HepG2 (cell line): ENCODE data around the gene PCNX1. TPM values are rescaled to one million over a fixed set of nuclear protein-coding genes. Genes with fewer than 3 reads are reported as not detected.

ENCODE experiments used
- ATAC-seq: fragments of 200-7000 bp; cut with Tn5 transposase; 3 replicates; pipeline ENCODE4 v1.9.1; 2020; ENCODE audit warnings: mild to moderate bottlenecking, moderate library complexity
- BruUV-seq: library from RNA; stranded (reverse); fragments of 400-500 nt; replicated peaks from 2 replicates; lab custom pipeline; 2021; lab: Mats Ljungman, UMichigan
- CTCF ChIA-PET: fragments of 300-600 bp; formaldehyde crosslinking; extraction: SDS; loops from one replicate; lab custom pipeline; 2021; ENCODE audit warnings: low total read pairs, inconsistent platforms, low intra/inter-chr PET ratio; lab: Yijun Ruan, JAX
- POLR2A ChIA-PET: fragments of 350-600 bp; sonication (Branson Sonifier 250); formaldehyde crosslinking; loops from one replicate; lab custom pipeline; 2020; ENCODE audit warnings: antibody characterized with exemption, inconsistent platforms; lab: Yijun Ruan, JAX
- DNase-seq: peaks from one replicate; pipeline ENCODE4 v3.0.0-alpha.2; 2015; ENCODE audit warnings: low spot score
- FAIRE-seq: peaks from 3 replicates; lab custom pipeline; 2011; peaks lifted over from hg19 to GRCh38; lab: Jason Lieb, UNC
- H2AFZ ChIP-seq: one replicate; pipeline ENCODE4 v1.6.1; 2011; ENCODE audit warnings: low read length, inconsistent platforms
- H3K27ac ChIP-seq: fragments of 300-600 bp; 3 replicates; pipeline ENCODE4 v1.8.0; 2011; ENCODE audit warnings: mixed run types, mild to moderate bottlenecking, mixed read lengths, low read length, inconsistent platforms; ENCODE audit not compliant: insufficient read depth; ENCODE audit errors: extremely low read length
- H3K27me3 ChIP-seq, 2 experiments: fragments of 200-600 bp in 1 of 2; 2 replicates in 1 of 2; 3 replicates in 1 of 2; pipeline versions ENCODE4 v1.6.0 to v1.8.0; 2011; ENCODE audit warnings: low read length in 2 of 2, mild to moderate bottlenecking in 2 of 2, moderate library complexity in 2 of 2, inconsistent platforms in 1 of 2; ENCODE audit not compliant: insufficient read depth in 2 of 2, control insufficient read depth in 1 of 2
- H3K36me3 ChIP-seq, 2 experiments: fragments of 200-600 bp in 1 of 2; replicated peaks in 1 of 2; 2 replicates in 1 of 2; 3 replicates in 1 of 2; pipeline versions ENCODE4 v1.5.1 to v1.8.0; 2011; ENCODE audit warnings: low read length in 2 of 2, inconsistent platforms in 1 of 2; ENCODE audit not compliant: insufficient read depth in 2 of 2, control insufficient read depth in 1 of 2
- H3K4me1 ChIP-seq: 2 replicates; pipeline ENCODE4 v1.5.1; 2012; ENCODE audit warnings: low read length, inconsistent platforms; ENCODE audit not compliant: insufficient read depth
- H3K4me2 ChIP-seq: 2 replicates; pipeline ENCODE4 v1.6.0; 2011; ENCODE audit warnings: low read depth, low read length, inconsistent platforms
- H3K4me3 ChIP-seq, 3 experiments: fragments of 200-600 bp in 1 of 3; sonication (generic), shearing (Covaris generic) in 1 of 3; replicated peaks in 1 of 3; 2 replicates each; pipeline ENCODE4 v1.5.1; 2011 to 2016; ENCODE audit warnings: low read length in 3 of 3, inconsistent platforms in 2 of 3, low read depth in 2 of 3, mild to moderate bottlenecking in 2 of 3, control low read depth in 1 of 3, mixed read lengths in 1 of 3; ENCODE audit not compliant: insufficient read depth in 1 of 3
- H3K79me2 ChIP-seq: one replicate; pipeline ENCODE4 v1.6.1; 2011; ENCODE audit warnings: low read length, inconsistent platforms; ENCODE audit not compliant: insufficient read depth
- H3K9ac ChIP-seq: 2 replicates; pipeline ENCODE4 v1.6.0; 2011; ENCODE audit warnings: mild to moderate bottlenecking, low read depth, low read length, inconsistent platforms; ENCODE audit not compliant: insufficient read depth
- H3K9me3 ChIP-seq: 2 replicates; pipeline ENCODE4 v1.5.1; 2012; ENCODE audit warnings: mild to moderate bottlenecking, low read length
- H4K20me1 ChIP-seq: 2 replicates; pipeline ENCODE4 v1.6.0; 2011; ENCODE audit warnings: inconsistent platforms, mild to moderate bottlenecking, low read length, moderate library complexity; ENCODE audit not compliant: insufficient read depth
- CEBPZ ChIP-seq: IDR thresholded peaks from 2 replicates; pipeline ENCODE4 v1.6.1; 2012; ENCODE audit warnings: low read length, improper control_type of control experiment
- GATA4 ChIP-seq: sonication (generic); IDR thresholded peaks from 2 replicates; pipeline ENCODE4 v1.6.1; 2016; ENCODE audit warnings: antibody characterized with exemption, low read depth, borderline replicate concordance
- TP53 ChIP-seq: sonication (generic); formaldehyde crosslinking; conservative IDR thresholded peaks from 2 replicates; pipeline ENCODE4 v1.4.0; 2020; ENCODE audit warnings: missing genetic modification reagents
- USF2 ChIP-seq, 2 experiments: sonication (generic) in 1 of 2; formaldehyde crosslinking in 1 of 2; IDR thresholded peaks; 2 replicates each; pipeline versions ENCODE4 v1.5.1 to v1.6.1; 2011 to 2020; ENCODE audit warnings: borderline replicate concordance in 1 of 2, low read depth in 1 of 2, low read length in 1 of 2, mild to moderate bottlenecking in 1 of 2, missing genetic modification reagents in 1 of 2, moderate library complexity in 1 of 2
- ZNF362 ChIP-seq: sonication (generic); formaldehyde crosslinking; IDR thresholded peaks from 2 replicates; pipeline ENCODE4 v1.4.0; 2020; ENCODE audit warnings: missing genetic modification reagents, mild to moderate bottlenecking, borderline replicate concordance
- ZNF567 ChIP-seq: sonication (generic); formaldehyde crosslinking; IDR thresholded peaks from 2 replicates; pipeline ENCODE4 v1.8.1; 2023; ENCODE audit warnings: mild to moderate bottlenecking, missing genetic modification reagents, borderline replicate concordance
- ZNF616 ChIP-seq: sonication (generic); formaldehyde crosslinking; IDR thresholded peaks from 2 replicates; pipeline ENCODE4 v1.5.0; 2020; ENCODE audit warnings: low read depth, mild to moderate bottlenecking, missing genetic modification reagents
- ZSCAN20 ChIP-seq: sonication (generic); formaldehyde crosslinking; IDR thresholded peaks from 2 replicates; pipeline ENCODE4 v1.4.0; 2020; ENCODE audit warnings: missing genetic modification reagents, mild to moderate bottlenecking, borderline replicate concordance
- WGBS: methylation state at CpG from one replicate; pipeline ENCODE4 v1.1.6; 2017; ENCODE audit warnings: low lambda C conversion rate; 5-methylcytosine and 5-hydroxymethylcytosine counted together
- in situ Hi-C: cut with HindIII; loops from 2 replicates; pipeline ENCODE4 v1.10.0; 2017; ENCODE audit warnings: low pct_unique_long_range_greater_than_20kb; ENCODE audit not compliant: extremely low pct_ligation_motif_present
- intact Hi-C: fragments of 100-400 bp; cut with micrococcal nuclease; formaldehyde crosslinking; loops from one replicate; pipeline ENCODE4 v1.10.0; 2022; ENCODE audit not compliant: unreplicated experiment
- polyA plus RNA-seq, 8 experiments: library from polyadenylated mRNA; depleted of rRNA in 3 of 8; stranded (reverse) in 7 of 8; unstranded in 1 of 8; fragments of >200 nt; fragmentation: Illumina TruSeq in 4 of 8; extraction: Trizol in 4 of 8; gene quantifications; 2 replicates each; pipeline versions ENCODE4 v1.2.1 to v1.2.3, GENCODE V29; 2011 to 2016; ENCODE audit warnings: low read depth in 4 of 8, missing spikeins in 1 of 8, mixed read lengths in 1 of 8; ENCODE audit not compliant: insufficient read depth in 1 of 8
- total RNA-seq, 5 experiments: library from RNA; depleted of rRNA; stranded (reverse); fragments of >200 nt; fragmentation: Illumina TruSeq; extraction: Trizol; gene quantifications; 2 replicates each; pipeline ENCODE4 v1.2.3, GENCODE V29; 2016; ENCODE audit warnings: low read depth in 1 of 5

The PCNX1 gene
- total and polyA plus RNA-seq, 2 of the 13 experiments (the other 11 are each of a cell fraction or from before 2014, with no cell fraction given): 24.9 to 30.3 TPM

- no TSS peak for BruUV-seq
- POLR2A ChIA-PET: no interaction called here
- no peak overlapping the region for H3K27ac ChIP-seq
- in situ Hi-C loops: no loop called here
- H3K4me1 ChIP-seq: peaks cover 11% of the 10 kb centered on the region
- no peak overlapping the region for H3K4me3 ChIP-seq
- H4K20me1 ChIP-seq: no peaks in the 10 kb centered on the region
- DNase-seq (no peak), FAIRE-seq (no peak), ATAC-seq (no peak)
- peaks cover 10% of the 10 kb centered on the region for H3K9me3 ChIP-seq
- 91% methylated on average over 1 of the region's 1 CpG for WGBS
- peaks cover 0 to 1% of the 10 kb centered on the region in 2 experiments; a peak in 3 of 5 replicates for H3K27me3 ChIP-seq
- peak; percentile 99 for TF ChIP-seq ZNF616
- TF ChIP-seq CEBPZ: no peak
- CTCF ChIA-PET: no interaction called here
- no peak overlapping the region for H3K4me2 ChIP-seq
- intact Hi-C loops: no loop called here
- H3K9ac ChIP-seq: no peak overlapping the region
- H3K79me2 ChIP-seq: no peaks in the 10 kb centered on the region
- no peaks in the 10 kb centered on the region for H3K36me3 ChIP-seq
- H2AFZ ChIP-seq: no peak overlapping the region
These were observed 36.3 kb upstream of the PCNX1 start for GRCh38 chr14:70871001-70871400.

- POLR2A ChIA-PET: interaction anchor here (1.4 kb wide), 1 partner anchor 35 kb away, joined by 4 read pairs; the partner anchor contains the start of gene PCNX1
- Histone ChIP-seq H3K79me2 (no peaks in the 10 kb centered on the region), H3K4me3 (peak overlapping the region; percentile 43 to 49 (median 46); a peak in 5 of 6 replicates), H3K9ac (peak overlapping the region; percentile 22; the same call in 1 of the 2 replicates), H3K4me1 (peaks cover 11% of the 10 kb centered on the region), H2AFZ (peak overlapping the region; percentile 81), H3K9me3 (peaks cover 10% of the 10 kb centered on the region), H3K4me2 (peak overlapping the region; percentile 88), H4K20me1 (no peaks in the 10 kb centered on the region), H3K27me3 (peaks cover 0 to 1% of the 10 kb centered on the region in 2 experiments; a peak in 3 of 5 replicates), H3K36me3 (no peaks in the 10 kb centered on the region), H3K27ac (no peak overlapping the region)
- DNase-seq (no peak), ATAC-seq (peak; percentile 57; the same call in 2 of the 3 replicates), FAIRE-seq (no peak)
- intact Hi-C loops (no loop called here), in situ Hi-C loops (no loop called here)
- CTCF ChIA-PET: no interaction called here
- 18% methylated on average over 9 of the region's 10 CpGs for WGBS
- no TSS peak for BruUV-seq
- TF ChIP-seq ZNF362 (no peak), USF2 (IDR thresholded peaks at IDR 0.05; ENCODE audit: low read depth, low read length) (no peak), USF2 (CRISPR knock-in tag; IDR thresholded peaks at IDR 0.05; ENCODE audit: borderline replicate concordance) (peak; percentile 7; the same call in 1 of the 2 replicates), ZSCAN20 (CRISPR knock-in tag) (no peak), TP53 (CRISPR knock-in tag) (0 out of 2 replicates have a peak, but pooled peaks have one; percentile 66), ZNF567 (CRISPR knock-in tag) (no peak), GATA4 (no peak)
These were observed 35.2 kb upstream of the PCNX1 start for GRCh38 chr14:70871863-70872677.
